ENCODE measurements around the gene HBEGF.

The HBEGF gene

DNA sequence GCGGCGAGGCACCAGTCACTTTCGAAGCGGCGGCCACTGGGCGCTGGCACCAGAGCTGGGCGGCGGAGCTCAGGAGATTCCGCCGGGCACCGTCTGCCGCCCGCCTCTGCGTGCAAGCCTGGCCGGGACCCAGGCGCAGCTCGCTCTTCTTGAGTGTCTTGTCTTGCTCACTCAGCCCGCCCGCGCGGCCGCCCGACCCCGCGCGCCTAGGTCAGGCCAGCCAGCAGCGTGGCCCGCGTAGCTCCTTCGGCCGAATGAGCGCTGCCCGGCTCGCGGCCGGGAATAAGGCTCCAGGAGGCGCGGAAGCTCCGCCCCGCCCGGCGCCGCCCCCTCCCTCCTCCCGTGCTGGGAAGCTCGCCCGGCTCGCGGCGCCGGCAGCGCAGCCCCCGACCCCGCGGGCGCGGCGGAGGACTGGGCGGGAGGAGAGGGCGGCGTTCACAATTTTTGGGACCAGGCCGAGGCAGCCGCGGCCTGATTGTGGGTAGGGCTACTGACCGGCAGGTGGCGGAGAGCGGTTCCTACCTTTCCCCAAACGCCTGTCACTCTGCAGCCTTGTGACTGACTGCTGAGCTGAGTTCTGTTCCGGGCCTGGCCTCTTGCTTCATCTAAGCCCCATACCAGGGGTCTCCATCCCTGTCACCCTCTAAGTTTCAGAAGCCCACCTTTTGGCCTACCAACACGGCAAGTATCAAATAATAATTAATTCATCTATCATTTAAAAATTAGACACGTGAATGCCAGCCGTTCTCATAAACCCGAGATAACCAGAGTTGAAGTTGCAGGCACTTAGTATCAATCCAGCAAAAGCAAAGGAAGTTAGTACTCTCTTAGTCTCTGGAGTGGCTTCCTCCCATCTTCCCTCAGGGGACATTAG is at the start of gene HBEGF:
HBEGF (minus strand) TSS at position 256 of the 874 bp plus-strand sequence. CDS start 275 bp downstream, outside the sequence.
- peak; percentile 45 for DNase-seq

- DNase-seq = no peak
Observed at GRCh38 chr5:140393738-140394137, 47.3 kb upstream of the HBEGF start.

GRCh38 chr5:140391732-140392131 is 45.3 kb upstream of the HBEGF start:
- no peak for DNase-seq

- DNase-seq = no peak
Observed at GRCh38 chr5:140391312-140391711, 44.9 kb upstream of the HBEGF start.

- no peak for DNase-seq
Observed at GRCh38 chr5:140388052-140388451, 41.6 kb upstream of the HBEGF start.

DNA sequence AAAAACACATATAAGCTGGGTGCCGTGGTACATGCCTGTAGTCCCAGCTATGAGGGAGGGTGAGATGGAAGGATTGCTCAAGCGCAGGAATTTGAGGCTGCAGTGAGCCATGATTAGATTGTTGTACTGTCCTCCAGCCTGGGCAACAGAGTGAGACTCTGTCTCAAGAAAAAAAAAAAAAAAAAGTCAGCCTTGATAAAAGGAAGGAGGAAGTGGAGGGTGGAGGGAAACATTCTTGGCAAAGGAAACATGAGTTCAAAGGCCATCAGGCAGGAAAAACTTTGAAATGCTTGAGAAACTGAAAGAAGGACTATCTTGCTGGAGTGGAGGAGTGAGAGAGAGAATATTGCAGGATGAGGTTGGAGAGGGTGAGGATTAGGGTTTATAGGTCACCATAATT is 36.9 kb upstream of the HBEGF start:
- no peak for DNase-seq

GRCh38 chr5:140382866-140383265 is 36.5 kb upstream of the HBEGF start:
- no peak for DNase-seq

- no peak for DNase-seq
Observed at GRCh38 chr5:140381972-140382371, 35.6 kb upstream of the HBEGF start.

DNA sequence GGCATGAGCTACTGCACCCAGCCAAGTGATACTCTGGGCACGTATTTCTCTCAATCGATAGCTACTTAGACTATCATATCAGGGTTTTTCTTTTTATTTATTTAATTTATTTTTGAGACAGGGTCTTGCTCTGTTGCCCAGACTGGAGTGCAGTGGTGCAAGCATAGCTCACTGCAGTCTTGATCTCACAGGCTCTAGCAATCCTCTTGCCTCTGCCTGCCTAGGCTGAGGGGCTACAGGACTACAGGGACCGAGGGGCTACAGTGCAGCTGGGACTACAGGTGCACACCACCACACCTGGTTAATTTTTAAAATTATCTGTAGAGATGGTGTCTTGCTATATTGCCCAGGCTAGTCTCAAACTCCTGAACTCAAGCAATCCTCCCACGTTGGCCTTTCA is 34.9 kb upstream of the HBEGF start:
- no peak for DNase-seq

GRCh38 chr5:140372971-140373487 is 26.6 kb upstream of the HBEGF start:
- DNase-seq = peak; percentile 4

DNA sequence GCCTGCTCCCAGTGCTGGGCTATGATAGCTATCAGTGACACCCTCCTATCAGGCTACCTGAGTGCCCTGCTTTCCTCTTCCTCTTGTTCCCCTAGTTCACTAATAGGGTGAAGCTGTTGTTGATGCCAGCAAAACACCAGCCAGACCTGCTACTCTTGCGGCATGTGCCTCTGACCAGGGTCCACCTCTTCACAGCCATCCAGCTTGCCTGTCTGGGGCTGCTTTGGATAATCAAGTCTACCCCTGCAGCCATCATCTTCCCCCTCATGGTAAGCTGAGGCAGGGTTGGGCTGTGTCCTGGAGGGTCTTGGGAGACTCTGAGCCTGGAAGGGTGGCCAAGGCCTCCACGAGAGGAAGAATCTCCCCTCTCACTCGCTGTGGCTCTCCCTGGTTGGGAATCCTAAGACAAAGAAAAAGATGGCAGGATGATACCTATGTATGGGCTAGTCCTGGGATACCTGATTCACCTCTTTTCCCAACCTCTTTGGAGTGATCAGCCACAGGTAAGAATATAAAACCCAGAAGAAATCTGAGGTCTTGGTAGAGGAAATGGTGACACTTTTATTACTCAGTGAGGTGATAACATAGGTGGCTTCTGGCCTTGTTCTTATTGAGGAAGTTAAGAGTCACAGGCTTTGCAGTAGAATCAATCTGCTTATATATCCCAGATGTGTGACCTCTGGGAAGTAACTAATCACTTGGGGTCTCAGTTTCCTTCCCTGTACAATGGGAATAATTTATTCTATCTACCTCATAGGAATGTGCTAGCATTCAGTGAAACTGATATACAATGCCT is 25.2 kb upstream of the HBEGF start:
- DNase-seq = no peak

- DNase-seq = no peak
Observed at GRCh38 chr5:140367256-140368013, 21.0 kb upstream of the HBEGF start.

- DNase-seq = no peak
Observed at GRCh38 chr5:140366589-140367255, 20.3 kb upstream of the HBEGF start.

DNA sequence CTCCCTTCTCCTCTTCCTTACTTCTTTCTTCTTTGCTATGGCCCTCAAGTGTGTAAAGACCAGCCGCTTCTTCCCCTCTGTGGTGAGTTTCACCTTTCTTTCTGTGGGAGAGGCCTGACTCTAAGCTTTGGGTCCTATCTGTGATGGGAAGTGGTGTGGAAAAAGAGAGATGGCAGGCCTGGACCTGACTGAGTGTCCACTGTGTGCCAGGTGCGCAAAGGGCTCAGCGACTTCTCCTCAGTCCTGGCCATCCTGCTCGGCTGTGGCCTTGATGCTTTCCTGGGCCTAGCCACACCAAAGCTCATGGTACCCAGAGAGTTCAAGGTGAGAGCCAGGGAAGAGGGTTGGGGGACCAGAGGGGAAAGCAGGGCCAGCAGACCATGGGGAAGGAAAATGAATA is 19.5 kb upstream of the HBEGF start:
- DNase-seq = no peak

DNA sequence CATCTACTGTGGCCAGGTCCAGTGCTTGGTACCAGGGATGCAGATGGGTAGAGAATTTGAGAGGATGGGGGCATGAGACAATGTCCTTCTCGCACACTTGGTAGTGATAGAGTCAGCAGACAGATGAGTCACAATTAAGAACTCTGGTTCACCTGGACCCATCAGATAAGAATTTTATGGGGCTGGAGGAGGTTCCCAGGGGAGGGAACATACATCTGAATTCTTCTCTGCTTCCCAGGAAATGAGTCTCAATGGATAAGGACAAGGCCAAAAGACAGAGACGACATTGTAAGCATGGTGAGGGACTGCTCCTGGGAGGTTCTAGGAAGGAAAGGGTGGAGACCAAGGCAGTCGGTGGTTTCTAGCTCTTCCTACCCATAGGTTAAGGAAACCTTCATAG is 18.9 kb upstream of the HBEGF start:
- no peak for DNase-seq

DNA sequence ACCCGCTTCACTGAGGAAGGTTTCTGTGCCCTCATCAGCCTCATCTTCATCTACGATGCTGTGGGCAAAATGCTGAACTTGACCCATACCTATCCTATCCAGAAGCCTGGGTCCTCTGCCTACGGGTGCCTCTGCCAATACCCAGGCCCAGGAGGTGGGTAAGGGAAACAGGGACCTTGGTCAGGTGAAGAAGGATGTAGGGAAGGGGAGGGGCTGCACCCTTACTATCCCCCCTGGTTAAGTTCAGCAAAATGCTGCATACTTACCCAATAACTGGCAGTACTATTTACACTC is 18.0 kb upstream of the HBEGF start:
- DNase-seq = no peak

DNA sequence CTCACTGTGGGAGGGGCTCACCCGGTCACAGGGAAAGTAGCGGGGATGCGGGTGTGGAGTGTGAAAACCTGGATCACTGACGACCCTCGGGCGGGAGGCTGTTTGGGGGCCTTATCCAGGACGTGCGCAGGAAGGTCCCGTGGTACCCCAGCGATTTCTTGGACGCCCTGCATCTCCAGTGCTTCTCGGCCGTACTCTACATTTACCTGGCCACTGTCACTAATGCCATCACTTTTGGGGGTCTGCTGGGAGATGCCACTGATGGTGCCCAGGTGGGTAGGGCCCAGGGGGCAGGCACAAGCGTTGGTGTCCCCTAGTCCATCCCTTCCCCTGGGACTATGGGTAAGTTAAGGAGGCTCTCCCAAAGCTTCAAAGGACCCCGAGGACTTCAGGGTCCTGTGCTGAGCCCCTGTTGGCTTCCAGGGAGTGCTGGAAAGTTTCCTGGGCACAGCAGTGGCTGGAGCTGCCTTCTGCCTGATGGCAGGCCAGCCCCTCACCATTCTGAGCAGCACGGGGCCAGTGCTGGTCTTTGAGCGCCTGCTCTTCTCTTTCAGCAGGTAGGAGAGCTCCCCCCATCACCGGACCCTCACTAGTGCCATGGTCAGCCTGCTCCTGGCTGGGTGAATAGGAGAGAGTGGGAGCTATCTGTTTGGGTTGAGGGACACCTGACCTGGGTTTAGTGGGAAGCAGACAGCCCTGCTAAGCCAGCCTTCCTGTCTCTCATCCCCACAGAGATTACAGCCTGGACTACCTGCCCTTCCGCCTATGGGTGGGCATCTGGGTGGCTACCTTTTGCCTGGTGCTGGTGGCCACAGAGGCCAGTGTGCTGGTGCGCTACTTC is 17.4 kb upstream of the HBEGF start:
- no peak for DNase-seq

- no peak for DNase-seq
Observed at GRCh38 chr5:140362875-140363630, 16.6 kb upstream of the HBEGF start.

DNA sequence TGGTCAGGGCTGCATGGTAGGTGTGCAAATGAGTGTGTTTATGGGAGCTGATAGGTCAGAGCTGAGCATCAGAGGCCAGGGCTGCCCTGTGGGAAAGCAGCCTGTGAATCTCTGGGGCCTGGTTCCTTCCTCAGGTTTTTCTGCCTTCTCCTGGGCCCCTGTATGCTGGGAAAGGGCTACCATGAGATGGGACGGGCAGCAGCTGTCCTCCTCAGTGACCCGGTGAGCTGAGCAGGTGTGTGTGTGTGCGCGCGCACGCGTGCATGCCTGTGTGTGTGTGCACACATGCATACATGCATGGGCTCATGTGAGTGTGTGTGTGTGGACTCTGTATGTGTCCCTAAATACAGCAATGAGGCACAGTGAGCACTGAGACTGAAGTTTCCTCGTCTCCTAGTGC is 15.9 kb upstream of the HBEGF start:
- DNase-seq = no peak

GRCh38 chr5:140361901-140362300 is 15.5 kb upstream of the HBEGF start:
- DNase-seq = no peak
